ENCODE results near the gene ABCA13.

DNA sequence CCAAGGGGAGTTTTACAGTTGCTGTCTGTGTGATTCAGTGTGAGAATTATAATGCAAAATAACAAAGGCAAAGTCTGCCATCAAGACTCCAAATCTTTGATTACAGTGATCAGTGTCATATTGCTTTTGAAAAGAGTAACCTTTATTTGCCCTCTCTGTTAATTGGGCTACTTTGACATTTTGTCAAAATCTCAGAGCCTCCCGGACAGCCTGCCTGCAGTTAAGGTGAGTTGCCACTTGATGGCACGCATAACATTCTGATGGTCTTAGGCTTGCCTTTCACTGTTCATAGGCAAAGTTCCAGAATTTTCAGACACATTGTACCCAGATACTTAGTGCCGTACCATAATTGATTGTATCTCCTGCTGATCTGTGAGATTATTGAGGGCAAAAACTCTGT lies 253.5 kb downstream of the ABCA13 start:
- TF ChIP-seq, protein P1, sequence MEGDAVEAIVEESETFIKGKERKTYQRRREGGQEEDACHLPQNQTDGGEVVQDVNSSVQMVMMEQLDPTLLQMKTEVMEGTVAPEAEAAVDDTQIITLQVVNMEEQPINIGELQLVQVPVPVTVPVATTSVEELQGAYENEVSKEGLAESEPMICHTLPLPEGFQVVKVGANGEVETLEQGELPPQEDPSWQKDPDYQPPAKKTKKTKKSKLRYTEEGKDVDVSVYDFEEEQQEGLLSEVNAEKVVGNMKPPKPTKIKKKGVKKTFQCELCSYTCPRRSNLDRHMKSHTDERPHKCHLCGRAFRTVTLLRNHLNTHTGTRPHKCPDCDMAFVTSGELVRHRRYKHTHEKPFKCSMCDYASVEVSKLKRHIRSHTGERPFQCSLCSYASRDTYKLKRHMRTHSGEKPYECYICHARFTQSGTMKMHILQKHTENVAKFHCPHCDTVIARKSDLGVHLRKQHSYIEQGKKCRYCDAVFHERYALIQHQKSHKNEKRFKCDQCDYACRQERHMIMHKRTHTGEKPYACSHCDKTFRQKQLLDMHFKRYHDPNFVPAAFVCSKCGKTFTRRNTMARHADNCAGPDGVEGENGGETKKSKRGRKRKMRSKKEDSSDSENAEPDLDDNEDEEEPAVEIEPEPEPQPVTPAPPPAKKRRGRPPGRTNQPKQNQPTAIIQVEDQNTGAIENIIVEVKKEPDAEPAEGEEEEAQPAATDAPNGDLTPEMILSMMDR (optimal IDR thresholded peaks at IDR 0.05 in 1 of 3, IDR thresholded peaks at IDR 0.05 in 1 of 3, conservative IDR thresholded peaks at IDR 0.05 in 1 of 3; ENCODE audit: extremely low read depth in 1 of 3, insufficient read depth in 2 of 3, low read length in 3 of 3): peak; percentile 71 to 87 (median 82)
- TF ChIP-seq EZH2 (IDR thresholded peaks at IDR 0.05; ENCODE audit: low read length): no peak
